CD4-positive, alpha-beta T cell treated with Interleukin-15 for 4 hours (primary cell): ENCODE results near the gene HSPA1L.
"Not testable (repeated sequence)": the region's sequence is repeated elsewhere in the genome, so short reads cannot be mapped to it uniquely, and the experiment has no call there.

Experiments used
- DNase-seq: peaks from one replicate; pipeline ENCODE4 v3.0.0-alpha.2; 2020; ENCODE audit warnings: low spot score

The HSPA1L gene

DNA sequence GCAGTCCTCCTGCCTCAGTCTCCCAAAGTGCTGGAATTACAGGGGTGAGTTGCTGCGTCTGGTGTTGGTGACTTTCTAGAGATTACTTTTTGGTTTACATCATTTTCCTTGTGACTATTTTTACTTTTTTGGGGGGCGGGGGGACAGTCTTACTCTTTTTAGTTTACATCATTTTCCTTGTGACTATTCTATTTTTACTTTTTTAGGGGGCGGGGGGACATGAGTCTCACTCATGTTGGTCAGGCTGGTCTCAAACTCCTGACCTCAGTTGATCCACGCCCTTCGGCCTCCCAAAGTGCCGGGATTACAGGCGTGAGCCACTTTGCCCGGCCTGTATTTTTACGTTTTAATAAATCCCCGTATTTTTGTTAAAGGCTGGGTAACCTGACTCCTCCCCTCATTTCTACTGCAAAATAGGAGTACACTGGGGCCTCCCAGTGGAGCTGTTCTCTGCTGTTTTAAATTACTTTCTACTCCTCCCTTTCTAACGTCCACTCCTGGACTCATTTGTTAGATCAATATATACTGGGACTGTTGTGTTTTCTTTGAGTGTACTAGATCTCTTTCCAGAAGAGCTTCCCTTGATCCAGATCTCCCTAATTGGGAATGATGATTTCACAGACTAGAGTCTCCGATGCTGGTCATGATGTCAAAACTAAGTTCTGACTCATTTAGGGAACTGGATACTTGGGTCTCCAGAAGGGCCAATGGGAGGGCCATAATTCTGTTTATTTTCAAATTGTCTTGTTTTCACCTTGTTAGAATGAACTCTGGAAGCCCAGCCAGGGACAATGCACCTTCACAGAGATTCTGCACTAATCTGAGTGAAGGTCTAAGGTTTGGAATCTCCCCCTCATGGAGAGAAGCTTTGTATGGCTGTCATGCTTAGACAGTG, 21.6 kb upstream of the HSPA1L start:
- DNase-seq: no peak

DNA sequence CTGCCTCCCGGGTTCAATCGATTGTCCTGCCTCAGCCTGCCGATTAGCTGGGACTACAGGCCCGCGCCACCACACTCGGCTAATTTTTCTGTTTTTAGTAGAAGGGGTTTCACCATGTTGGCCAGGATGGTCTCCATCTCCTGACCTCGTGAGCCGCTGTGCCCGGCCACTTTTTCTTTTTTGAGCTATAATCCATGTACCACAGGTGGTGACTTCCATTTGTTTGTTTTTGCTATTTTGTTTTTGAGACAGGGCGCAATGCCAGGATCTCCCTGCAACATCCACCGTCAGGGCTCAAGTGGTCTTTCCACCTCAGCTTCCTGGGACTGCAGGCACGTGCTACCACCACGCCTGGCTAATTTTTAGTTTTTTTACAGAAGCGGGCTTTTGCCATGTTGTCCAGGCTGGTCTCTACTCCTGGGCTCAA, 21.0 kb upstream of the HSPA1L start:
- DNase-seq: no peak

GRCh38 chr6:31834367-31835250, 19.5 kb upstream of the HSPA1L start:
- peak; percentile 78 for DNase-seq

GRCh38 chr6:31831350-31832215, 16.5 kb upstream of the HSPA1L start:
- DNase-seq: no peak

DNA sequence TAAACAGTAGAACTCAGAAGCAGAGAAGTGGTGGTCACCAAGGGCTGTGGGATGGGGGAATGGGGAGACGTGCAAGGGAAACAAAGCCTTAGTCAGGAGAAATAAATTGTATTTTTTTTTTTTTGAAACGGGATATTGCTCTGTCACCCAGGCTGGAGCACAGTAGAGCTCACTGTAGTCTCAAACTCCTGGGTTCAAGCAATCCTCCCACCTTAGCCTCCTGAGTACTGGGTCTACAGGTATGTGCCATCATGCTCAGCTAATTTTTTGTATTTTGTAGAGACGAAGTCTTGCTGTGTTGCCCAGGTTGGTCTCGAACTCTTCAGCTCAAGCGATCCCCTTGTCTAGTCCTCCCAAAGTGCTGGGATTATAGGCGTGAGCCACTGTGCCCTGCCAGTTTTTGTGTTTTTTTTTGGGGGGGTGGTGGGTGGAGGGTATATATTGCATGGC, 15.8 kb upstream of the HSPA1L start:
- DNase-seq: no peak

GRCh38 chr6:31829633-31830283, 14.7 kb upstream of the HSPA1L start:
- peak; percentile 46 for DNase-seq

- peak; percentile 93 for DNase-seq
Measured at GRCh38 chr6:31827286-31828079, 12.4 kb upstream of the HSPA1L start, which contains the start of gene HSPA1B. TSS of gene HSPA1B (plus strand) at chr6:31827738. CDS start at chr6:31827951, 213 bp downstream.

GRCh38 chr6:31826793-31827285, 11.8 kb upstream of the HSPA1L start:
- DNase-seq: no peak

DNA sequence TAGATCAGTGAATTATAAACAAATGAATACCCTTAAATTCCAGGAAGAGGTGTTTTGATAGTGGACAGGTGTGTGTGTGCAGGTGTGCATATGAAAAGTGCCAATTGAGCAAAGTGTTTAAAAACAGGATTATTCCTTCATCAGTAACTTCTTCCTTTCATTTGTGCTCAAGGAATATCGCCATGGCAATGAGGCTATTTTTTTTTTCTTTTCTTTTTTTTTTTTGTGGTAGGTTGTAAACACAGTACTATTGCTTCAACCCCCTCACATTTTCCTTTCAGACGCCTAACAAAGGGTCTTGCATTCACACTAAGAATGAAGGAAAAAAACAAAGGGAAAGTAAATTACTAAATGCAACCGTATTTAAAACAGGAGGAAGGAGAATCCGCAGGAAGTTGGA, 10.5 kb upstream of the HSPA1L start:
- no peak for DNase-seq

DNA sequence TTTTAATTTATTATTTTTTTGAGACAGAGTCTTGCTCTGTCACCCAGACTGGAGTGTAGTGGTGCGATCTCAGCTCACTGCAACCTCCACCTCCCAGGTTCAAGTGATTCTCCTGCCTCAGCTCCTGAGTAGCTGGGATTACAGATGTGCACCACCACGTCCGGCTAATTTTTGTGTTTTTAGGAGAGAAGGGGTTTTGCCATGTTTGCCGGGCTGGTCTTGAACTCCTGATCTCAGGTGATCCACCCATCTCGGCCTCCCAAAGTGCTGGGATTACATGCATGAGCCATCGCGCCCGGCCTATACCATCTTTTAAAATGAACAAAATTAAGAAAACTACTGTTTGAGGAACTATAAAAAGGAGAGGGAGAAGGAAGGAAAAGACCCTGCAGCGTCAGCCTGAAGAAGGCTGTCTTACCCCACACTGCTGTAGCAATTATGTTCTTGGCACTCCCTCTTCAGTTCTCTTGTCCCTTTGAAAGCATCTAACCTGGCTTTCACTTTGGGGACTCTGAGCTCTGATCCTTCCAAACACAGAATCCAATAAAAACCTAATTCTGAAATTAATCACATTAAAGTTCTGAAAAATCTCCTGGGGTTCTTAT, 8.6 kb upstream of the HSPA1L start:
- not testable (repeated sequence) for DNase-seq

GRCh38 chr6:31822036-31822821, 7.1 kb upstream of the HSPA1L start:
- peak; percentile 68 for DNase-seq

- DNase-seq: peak; percentile 21
Measured at GRCh38 chr6:31821301-31822035, 6.4 kb upstream of the HSPA1L start.

DNA sequence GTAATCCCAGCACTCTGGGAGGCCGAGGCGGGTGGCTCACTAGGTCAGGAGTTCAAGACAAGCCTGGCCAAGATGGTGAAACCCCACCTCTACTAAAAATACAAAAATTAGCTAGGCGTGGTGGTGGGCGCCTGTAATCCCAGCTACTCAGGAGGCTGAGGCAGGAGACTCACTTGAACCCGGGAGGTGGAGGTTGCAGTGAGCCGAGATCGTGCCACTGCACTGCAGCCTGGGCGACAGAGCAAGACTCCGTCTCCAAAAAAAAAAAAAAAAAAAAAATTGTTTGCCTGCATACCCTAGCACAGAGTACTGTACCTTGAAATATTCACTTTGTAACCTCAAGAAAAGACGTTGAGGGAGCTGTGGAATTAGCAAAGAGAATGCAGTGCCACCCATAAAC, 5.3 kb upstream of the HSPA1L start:
- DNase-seq: not testable (repeated sequence)

- no peak for DNase-seq
Measured at GRCh38 chr6:31819871-31820299, 4.8 kb upstream of the HSPA1L start.

GRCh38 chr6:31817929-31818511, 2.9 kb upstream of the HSPA1L start:
- DNase-seq: not testable (repeated sequence)

DNA sequence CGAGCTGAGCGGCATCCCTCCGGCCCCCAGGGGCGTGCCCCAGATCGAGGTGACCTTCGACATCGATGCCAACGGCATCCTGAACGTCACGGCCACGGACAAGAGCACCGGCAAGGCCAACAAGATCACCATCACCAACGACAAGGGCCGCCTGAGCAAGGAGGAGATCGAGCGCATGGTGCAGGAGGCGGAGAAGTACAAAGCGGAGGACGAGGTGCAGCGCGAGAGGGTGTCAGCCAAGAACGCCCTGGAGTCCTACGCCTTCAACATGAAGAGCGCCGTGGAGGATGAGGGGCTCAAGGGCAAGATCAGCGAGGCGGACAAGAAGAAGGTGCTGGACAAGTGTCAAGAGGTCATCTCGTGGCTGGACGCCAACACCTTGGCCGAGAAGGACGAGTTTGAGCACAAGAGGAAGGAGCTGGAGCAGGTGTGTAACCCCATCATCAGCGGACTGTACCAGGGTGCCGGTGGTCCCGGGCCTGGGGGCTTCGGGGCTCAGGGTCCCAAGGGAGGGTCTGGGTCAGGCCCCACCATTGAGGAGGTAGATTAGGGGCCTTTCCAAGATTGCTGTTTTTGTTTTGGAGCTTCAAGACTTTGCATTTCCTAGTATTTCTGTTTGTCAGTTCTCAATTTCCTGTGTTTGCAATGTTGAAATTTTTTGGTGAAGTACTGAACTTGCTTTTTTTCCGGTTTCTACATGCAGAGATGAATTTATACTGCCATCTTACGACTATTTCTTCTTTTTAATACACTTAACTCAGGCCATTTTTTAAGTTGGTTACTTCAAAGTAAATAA, 2.2 kb upstream of the HSPA1L start:
- DNase-seq: peak; percentile 53

GRCh38 chr6:31814677-31815024, 432 bp downstream of the HSPA1L start:
- DNase-seq: peak; percentile 73
